ENCODE measurements around the gene MAP3K10.

Gene MAP3K10

DNA sequence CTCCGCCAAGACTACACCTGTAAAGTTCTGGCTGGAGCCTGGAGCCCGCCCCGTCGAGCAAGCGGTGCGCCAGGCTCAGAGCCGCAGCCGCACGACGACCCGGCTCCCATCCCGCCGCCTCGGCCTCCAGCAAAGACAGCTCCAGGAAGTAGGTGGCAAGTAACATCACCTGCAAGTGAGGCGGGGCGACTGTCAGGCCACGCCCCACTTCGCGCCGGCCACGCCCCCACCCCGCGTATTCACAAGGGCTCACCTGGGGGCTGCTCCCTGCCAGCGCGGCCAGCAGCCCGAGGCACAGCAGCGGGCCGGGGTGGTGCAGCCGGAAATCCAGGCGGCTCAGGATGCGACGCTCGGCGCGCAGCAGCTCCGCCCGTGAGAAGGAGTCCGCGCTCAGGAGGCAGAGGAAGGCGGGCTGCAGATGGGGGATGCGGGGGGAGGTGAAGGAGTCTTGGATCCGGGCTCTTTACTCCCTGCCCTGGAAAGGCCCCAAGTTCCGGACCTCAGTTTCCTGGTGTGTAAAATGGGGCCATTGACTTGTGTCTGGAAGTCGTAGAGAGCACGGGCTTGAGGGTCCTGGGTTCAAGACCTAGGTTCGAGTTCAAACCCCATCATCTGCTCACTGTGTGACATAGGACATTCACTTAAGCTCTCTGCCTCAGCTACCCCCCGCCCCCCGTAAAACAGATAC is 32.1 kb downstream of the MAP3K10 start:
- Histone ChIP-seq H3K4me3 (ENCODE audit: low read depth, low read length) (no peak overlapping the region), H3K36me3 (ENCODE audit: control insufficient read depth in 2 of 2, insufficient read depth in 1 of 2, low read length in 2 of 2) (no peaks in the 10 kb centered on the region; a peak in 1 of 3 replicates), H3K4me1 (ENCODE audit: control insufficient read depth, insufficient read depth, low read length) (peaks cover 13% of the 10 kb centered on the region), H3K9me3 (ENCODE audit: control insufficient read depth, insufficient read depth, low read depth, low read length) (peaks cover 3% of the 10 kb centered on the region), H3K27ac (ENCODE audit: extremely low read depth, low read depth, low read length) (no peak overlapping the region)
- CTCF ChIA-PET = interaction anchor here (1.1 to 2.1 kb wide), 2 partner anchors 22 to 83 kb away, joined by 4 to 11 read pairs; no protein-coding TSS in a partner anchor
- POLR2A ChIA-PET = interaction anchor here (0.5 to 0.6 kb wide), 2 partner anchors 18 to 1306 kb away, joined by 3 to 5 read pairs; no protein-coding TSS in a partner anchor
- TF ChIP-seq KLF10 (tag by site-specific recombination; IDR thresholded peaks at IDR 0.05) (peak; percentile 26; the same call in 1 of the 2 replicates), ZFHX2 (tag by site-specific recombination; conservative IDR thresholded peaks at IDR 0.05) (no peak), KLF8 (tag by site-specific recombination; IDR thresholded peaks at IDR 0.05) (peak; percentile 77; the same call in 1 of the 2 replicates), KLF9 (tag by site-specific recombination; IDR thresholded peaks at IDR 0.05; ENCODE audit: low read depth) (peak; percentile 71)

DNA sequence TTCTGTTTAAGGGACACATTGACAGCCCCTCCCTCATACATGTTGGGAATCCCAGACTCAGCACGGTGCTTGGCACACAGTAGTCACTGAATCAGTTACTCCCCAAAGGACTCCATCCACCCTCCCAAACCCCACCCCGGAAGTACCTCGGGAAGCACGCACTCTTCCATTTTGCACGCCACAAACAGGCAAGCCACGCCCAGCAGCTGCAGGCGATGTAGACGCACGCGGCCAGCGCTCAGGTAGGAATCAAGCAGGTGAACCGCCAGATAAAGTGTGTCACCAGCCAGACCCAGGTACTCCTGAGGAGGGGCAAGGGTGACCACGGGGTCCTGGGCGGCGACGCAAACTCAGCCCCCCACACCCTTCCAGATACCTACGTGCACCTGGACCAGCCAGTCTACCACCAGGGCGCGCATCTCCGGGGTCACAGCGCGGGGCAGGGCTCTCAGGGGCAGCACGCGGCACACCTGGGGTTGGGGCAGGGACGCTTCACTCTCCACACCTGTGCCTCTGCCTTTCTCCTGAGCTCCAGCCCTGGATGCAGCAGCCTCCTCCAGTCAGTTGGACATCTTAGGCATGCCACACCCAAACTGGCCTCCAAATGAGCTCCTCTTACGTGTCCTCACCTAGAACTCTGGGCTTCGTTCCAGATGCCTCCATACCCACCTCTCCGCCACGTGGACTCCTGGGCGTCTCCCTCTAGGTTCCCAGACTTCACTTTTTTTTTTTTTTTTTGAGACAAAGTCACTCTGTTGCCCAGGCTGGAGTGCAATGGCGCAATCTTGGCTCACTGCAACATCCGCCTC is 33.3 kb downstream of the MAP3K10 start:
- Histone ChIP-seq H3K9me3 (ENCODE audit: control insufficient read depth, insufficient read depth, low read depth, low read length) (peaks cover 3% of the 10 kb centered on the region), H3K4me1 (ENCODE audit: control insufficient read depth, insufficient read depth, low read length) (peaks cover 9% of the 10 kb centered on the region), H3K4me3 (ENCODE audit: low read depth, low read length) (no peak overlapping the region), H3K36me3 (ENCODE audit: control insufficient read depth in 2 of 2, insufficient read depth in 1 of 2, low read length in 2 of 2) (no peaks in the 10 kb centered on the region; a peak in 1 of 3 replicates), H3K27ac (ENCODE audit: extremely low read depth, low read depth, low read length) (no peak overlapping the region)
- ChIA-PET POLR2A (interaction anchor here (0.6 kb wide), 1 partner anchor 23 kb away, joined by 3 read pairs; no protein-coding TSS in a partner anchor), CTCF (interaction anchor here (0.6 to 1.2 kb wide), 4 partner anchors 54 to 763 kb away, joined by 3 to 7 read pairs (median 3); no protein-coding TSS in a partner anchor)
- TF ChIP-seq KLF7 (tag by site-specific recombination; IDR thresholded peaks at IDR 0.05; ENCODE audit: borderline replicate concordance) (0 out of 2 replicates have a peak, but pooled peaks have one; percentile 14), ZNF501 (tag by site-specific recombination; IDR thresholded peaks at IDR 0.05) (no peak), KLF1 (tag by site-specific recombination; IDR thresholded peaks at IDR 0.05) (peak; percentile 93), KLF9 (tag by site-specific recombination; IDR thresholded peaks at IDR 0.05; ENCODE audit: low read depth) (0 out of 2 replicates have a peak, but pooled peaks have one; percentile 13), YY2 (tag by site-specific recombination; IDR thresholded peaks at IDR 0.05) (0 out of 2 replicates have a peak, but pooled peaks have one; percentile 20)
- TF ChIP-seq, protein P1, sequence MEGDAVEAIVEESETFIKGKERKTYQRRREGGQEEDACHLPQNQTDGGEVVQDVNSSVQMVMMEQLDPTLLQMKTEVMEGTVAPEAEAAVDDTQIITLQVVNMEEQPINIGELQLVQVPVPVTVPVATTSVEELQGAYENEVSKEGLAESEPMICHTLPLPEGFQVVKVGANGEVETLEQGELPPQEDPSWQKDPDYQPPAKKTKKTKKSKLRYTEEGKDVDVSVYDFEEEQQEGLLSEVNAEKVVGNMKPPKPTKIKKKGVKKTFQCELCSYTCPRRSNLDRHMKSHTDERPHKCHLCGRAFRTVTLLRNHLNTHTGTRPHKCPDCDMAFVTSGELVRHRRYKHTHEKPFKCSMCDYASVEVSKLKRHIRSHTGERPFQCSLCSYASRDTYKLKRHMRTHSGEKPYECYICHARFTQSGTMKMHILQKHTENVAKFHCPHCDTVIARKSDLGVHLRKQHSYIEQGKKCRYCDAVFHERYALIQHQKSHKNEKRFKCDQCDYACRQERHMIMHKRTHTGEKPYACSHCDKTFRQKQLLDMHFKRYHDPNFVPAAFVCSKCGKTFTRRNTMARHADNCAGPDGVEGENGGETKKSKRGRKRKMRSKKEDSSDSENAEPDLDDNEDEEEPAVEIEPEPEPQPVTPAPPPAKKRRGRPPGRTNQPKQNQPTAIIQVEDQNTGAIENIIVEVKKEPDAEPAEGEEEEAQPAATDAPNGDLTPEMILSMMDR (tag by site-specific recombination; IDR thresholded peaks at IDR 0.05) = peak; percentile 7; the same call in 1 of the 2 replicates

DNA sequence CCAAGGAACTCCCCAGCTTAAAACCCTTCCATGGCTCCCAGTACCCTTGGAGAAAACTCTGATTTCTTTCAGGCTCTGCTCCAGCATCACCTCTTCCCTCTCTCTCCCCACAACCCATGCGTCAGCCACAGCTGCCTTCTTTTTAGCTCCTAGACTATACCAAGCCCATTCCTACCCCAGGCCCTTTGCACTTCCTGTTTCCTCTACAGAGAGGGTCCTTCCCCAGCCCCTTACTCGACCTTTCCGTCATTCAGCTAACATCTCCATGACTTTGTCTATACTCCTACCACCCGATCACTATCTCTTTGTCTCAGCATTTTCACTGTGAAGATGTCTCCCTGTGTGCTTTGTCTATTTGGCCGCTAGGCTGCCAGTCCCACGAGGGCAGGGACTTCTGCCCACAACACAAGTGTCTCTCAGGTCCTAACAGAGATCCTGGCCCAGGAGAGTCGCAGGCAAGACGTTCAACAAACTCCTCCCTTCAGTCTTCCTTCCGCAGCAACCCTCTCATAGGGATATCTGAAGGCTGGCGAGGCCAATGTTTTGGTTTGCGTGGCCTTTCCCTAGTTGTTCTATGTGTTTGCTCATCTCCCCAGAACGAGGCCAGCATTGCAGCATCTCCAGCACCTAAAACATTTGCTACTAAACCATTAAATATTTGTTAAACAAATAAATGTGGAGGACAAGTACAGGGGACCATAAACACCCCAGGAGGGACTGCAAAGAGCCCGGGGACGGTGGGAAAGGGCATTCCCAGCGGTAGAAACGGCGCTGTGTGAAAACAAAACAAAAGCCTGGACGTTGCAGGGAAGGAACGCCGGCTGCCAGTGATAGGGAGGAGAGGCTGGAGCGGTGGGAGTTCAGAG is 34.4 kb downstream of the MAP3K10 start:
- peaks cover 3% of the 10 kb centered on the region for H3K9me3 ChIP-seq (ENCODE audit: control insufficient read depth, insufficient read depth, low read depth, low read length)
- peaks cover 0 to 1% of the 10 kb centered on the region in 2 experiments; a peak in 1 of 3 replicates for H3K36me3 ChIP-seq (ENCODE audit: control insufficient read depth in 2 of 2, insufficient read depth in 1 of 2, low read length in 2 of 2)
- TF ChIP-seq ZIC2 (tag by site-specific recombination; IDR thresholded peaks at IDR 0.05) (peak; percentile 97), GLIS1 (tag by site-specific recombination; IDR thresholded peaks at IDR 0.05) (peak; percentile 64), ZBTB48 (tag by site-specific recombination; IDR thresholded peaks at IDR 0.05) (0 out of 2 replicates have a peak, but pooled peaks have one; percentile 7), SP2 (tag by site-specific recombination; IDR thresholded peaks at IDR 0.05) (no peak), ZNF701 (tag by site-specific recombination; IDR thresholded peaks at IDR 0.05) (no peak), ZNF211 (tag by site-specific recombination; IDR thresholded peaks at IDR 0.05; ENCODE audit: low read depth) (0 out of 2 replicates have a peak, but pooled peaks have one; percentile 27), ZNF423 (tag by site-specific recombination; IDR thresholded peaks at IDR 0.05) (peak; percentile 66), ZNF223 (tag by site-specific recombination; IDR thresholded peaks at IDR 0.05) (no peak), ZNF623 (tag by site-specific recombination; IDR thresholded peaks at IDR 0.05) (peak; percentile 99), ZNF837 (tag by site-specific recombination; IDR thresholded peaks at IDR 0.05) (no peak), ZNF785 (tag by site-specific recombination; IDR thresholded peaks at IDR 0.05) (no peak), GLI4 (tag by site-specific recombination; IDR thresholded peaks at IDR 0.05) (no peak)
- TF ChIP-seq, protein P2, sequence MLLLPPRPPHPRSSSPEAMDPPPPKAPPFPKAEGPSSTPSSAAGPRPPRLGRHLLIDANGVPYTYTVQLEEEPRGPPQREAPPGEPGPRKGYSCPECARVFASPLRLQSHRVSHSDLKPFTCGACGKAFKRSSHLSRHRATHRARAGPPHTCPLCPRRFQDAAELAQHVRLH (tag by site-specific recombination; IDR thresholded peaks at IDR 0.05) = peak; percentile 64; the same call in 1 of the 2 replicates
- TF ChIP-seq, protein P1 (tag by site-specific recombination; IDR thresholded peaks at IDR 0.05) = peak; percentile 45; the same call in 1 of the 2 replicates
- ChIA-PET CTCF (interaction anchor here (0.7 to 1.2 kb wide), 3 partner anchors 55 to 86 kb away, joined by 3 to 7 read pairs (median 3); no protein-coding TSS in a partner anchor), POLR2A (no interaction called here)
- H3K4me3 ChIP-seq (ENCODE audit: low read depth, low read length) = no peak overlapping the region
- peaks cover 4% of the 10 kb centered on the region for H3K4me1 ChIP-seq (ENCODE audit: control insufficient read depth, insufficient read depth, low read length)
- H3K27ac ChIP-seq (ENCODE audit: extremely low read depth, low read depth, low read length) = no peak overlapping the region
